GM21367 (cell line): ENCODE results near the gene NCMAP.

Experiments used
- ATAC-seq: cut with Tn5 transposase; IDR thresholded peaks from one replicate; pipeline ENCODE4 v1.9.1; 2021; ENCODE audit not compliant: unreplicated experiment

Gene NCMAP

GRCh38 chr1:24621121-24621520, 65.2 kb downstream of the NCMAP start:
- no peak for ATAC-seq

- ATAC-seq: no peak
Observed at GRCh38 chr1:24622218-24622617, 66.3 kb downstream of the NCMAP start.

- no peak for ATAC-seq
Observed at GRCh38 chr1:24632832-24633175, 76.9 kb downstream of the NCMAP start.

DNA sequence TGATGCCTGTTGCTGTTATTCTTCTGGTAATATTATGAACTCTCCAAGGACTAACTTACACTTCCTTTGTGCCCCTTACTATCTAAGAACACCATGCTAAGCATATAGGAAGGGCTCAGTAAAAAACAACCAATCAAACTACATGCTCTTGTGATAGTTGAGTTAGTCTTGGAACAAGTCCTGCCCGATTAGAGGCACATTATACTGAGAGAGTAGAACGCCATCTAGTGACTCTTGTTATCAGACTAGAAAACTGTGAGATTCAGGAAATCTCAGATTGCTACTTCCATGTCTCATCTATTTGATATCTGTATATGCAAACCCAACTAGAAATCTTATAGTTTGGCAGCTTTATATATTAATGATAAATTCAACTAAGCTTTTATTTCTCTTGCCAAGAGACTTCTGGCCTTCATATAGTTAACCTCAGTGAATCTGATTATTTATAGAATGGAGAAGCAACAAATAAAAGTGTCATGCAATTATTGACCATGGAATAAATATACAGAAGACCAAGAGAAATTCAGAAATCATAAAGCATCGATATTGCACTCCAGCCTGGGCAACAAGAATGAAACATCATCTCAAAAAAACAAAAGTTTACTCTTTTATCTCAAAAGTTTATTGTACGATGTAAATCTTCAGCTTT, 79.4 kb downstream of the NCMAP start:
- no peak for ATAC-seq

DNA sequence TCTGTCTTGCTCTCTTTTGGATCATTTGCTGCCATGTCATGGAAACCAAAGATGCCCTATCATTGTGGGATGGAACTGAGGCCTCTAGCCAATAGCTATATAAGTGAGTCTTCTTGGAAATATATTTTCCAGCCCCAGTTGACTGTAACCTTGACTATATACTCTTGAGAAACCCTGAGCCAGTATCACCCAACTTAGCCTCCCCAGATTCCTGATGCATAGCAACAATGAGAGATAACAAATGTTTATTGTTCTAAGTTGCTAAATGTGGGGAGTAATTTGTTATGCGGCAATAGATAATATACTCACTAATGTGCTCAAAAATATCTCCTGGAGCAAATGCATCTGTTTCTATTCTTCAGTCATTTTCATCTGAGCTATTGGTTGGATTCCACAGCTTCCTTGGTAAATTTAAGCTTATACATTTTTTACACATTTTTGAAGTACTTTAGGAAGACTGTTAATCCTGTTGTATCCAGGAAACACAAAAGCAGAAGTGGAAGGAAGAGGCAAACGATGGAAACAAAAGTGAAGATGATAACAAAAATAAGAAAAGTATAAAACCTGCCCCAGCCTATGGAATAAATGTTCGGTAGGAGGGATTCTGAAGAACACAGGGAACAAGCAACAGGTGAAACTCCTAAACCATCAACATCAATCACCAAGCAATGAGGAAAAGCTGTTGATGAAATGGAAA, 80.9 kb downstream of the NCMAP start:
- no peak for ATAC-seq

GRCh38 chr1:24639094-24639493, 83.2 kb downstream of the NCMAP start:
- ATAC-seq: no peak

DNA sequence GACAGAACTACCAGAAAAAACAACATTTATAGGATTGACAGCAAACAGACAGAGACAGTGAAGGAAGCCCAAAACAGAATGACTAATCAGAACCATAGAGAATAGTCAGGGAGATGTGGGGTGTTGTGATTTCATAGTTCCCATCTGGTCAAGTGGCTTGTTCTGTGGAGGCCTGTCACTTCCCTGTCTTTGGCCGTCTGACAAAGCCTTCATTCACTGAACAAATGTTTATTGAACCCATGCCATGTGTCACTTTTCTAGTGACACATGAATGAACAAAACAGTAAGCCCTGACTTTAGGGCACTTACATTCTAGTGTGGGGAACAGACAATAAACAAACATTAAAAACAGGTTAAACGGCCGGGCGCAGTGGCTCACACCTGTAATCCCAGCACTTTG, 84.0 kb downstream of the NCMAP start:
- no peak for ATAC-seq

- ATAC-seq: no peak
Observed at GRCh38 chr1:24640288-24640687, 84.4 kb downstream of the NCMAP start.

GRCh38 chr1:24641646-24642151, 85.8 kb downstream of the NCMAP start:
- ATAC-seq: no peak

DNA sequence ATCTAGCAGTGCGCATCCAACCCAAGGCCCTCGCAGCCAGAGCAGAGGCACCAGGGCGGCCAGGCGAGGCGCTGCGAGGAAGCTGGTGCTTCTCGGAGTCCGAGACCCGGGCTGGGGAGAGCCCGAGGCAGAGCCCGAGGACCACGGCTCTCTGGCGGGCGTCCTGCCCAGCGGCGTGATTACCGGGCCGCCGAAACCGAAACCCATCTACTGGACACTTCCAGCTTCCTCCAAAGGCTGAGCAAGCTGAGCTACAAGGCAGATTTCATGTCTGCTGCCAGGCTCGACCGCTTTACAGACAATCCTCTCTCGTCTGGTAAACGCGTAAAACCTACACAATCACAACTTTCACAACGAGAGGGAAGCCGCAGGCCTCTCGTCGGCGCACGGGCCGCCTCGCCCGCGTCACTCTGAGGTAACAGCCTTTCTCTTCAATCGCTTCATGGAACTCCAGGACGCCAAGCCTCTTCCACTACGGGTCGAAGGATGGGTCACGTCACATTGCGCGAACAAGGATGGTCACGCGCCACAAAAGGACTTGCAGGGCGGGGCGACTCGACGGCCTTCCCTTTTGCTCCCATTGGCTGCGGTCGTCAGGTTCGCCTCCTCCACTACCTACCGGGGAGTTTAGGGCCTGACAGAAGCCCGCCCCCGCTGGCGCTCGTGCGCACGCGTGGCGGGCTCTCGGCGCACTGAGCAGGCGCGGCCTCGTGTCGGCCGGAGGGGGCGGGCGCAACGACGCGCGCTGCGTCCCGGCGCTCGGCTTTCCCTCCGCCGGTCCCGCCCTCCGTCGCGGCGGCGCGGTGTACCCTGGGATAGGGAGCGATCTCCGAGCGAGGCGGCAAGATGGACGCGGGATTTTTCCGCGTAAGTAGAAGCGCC, 86.8 kb downstream of the NCMAP start, which contains the start of gene SRRM1:
SRRM1 (plus strand) TSS at position 822 of the 882 bp plus-strand sequence; CDS start at position 847, 25 bp downstream.
- peak; percentile 79 for ATAC-seq

- ATAC-seq: peak; percentile 22
Observed at GRCh38 chr1:24643363-24644099, 87.6 kb downstream of the NCMAP start.

DNA sequence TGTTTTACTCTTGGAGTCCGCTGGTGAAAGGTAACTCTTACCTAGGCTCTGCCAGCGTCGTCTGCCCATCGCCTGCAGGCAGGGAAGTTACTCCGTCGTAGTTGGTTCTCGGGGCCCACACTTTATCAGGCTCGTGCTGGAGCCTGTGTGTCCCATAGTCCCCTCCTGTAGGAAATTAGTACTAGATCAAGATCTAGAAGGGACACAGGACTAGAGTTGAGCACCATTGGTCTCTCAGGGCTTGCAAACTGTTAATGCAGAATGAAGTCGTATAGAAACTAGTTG, 88.2 kb downstream of the NCMAP start:
- no peak for ATAC-seq

DNA sequence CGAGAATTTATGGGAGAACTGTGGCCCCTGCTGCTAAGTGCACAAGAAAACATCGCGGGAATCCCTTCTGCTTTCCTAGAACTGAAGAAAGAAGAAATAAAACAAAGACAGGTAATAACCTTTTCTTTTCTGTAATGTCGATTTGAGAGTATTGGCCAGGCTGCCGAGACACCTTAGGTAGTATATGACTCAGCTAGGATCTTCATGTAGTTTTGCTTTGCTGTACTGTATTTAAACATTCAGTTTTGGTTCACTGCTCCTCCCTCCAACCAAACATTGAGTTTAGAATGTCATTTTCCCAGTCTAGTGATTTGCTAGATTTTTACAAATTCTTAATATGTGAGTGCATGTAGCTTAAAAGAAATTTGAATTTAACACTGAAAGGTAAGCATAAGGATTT, 93.0 kb downstream of the NCMAP start:
- ATAC-seq: no peak

DNA sequence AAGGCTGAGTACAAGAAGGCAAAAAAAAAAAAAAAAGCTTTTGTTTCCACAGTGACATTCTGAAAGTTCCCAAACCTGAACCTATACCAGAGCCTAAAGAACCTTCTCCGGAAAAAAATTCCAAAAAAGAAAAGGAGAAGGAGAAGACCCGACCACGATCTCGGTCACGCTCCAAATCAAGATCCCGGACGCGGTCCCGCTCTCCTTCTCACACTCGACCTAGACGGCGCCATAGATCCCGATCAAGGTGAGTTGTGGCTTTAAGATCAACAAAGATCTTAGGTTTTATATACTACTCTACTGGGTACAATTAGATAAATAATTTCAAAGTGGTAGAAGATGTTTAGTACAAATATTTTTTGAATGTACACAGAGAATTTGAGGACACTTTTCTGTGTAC, 96.5 kb downstream of the NCMAP start:
- ATAC-seq: no peak

GRCh38 chr1:24654010-24654409, 98.1 kb downstream of the NCMAP start:
- ATAC-seq: no peak

DNA sequence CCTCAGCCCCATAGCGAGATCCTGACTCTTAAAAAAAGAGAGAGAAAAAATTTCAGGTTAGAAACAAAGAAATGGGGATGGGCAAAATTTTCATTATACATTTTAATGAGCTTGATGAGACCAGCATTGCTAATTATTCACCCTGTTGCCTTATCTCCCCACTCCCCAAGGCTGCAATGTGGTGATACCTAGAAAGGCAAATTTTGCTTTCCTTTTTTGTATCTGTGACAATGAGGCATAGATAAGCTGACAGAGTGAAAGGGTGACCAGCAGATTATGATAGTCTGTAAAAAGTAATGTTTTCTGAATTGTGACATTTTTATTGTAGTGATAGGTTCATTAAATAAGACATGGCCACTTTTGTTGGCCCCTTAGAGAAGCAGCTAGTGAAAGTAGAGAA, 100.2 kb downstream of the NCMAP start:
- no peak for ATAC-seq

- no peak for ATAC-seq
Observed at GRCh38 chr1:24657781-24658180, 101.9 kb downstream of the NCMAP start.
